GM19468 (cell line): ENCODE measurements around the gene UROS.

Source experiments
- ATAC-seq: cut with Tn5 transposase; IDR thresholded peaks from one replicate; pipeline ENCODE4 v1.9.1; 2021; ENCODE audit warnings: mild to moderate bottlenecking, moderate library complexity, moderate number of reproducible peaks; ENCODE audit not compliant: unreplicated experiment; ENCODE audit errors: extremely low read depth

UROS gene

GRCh38 chr10:125838802-125839575 lies 15.9 kb upstream of the UROS start:
- no peak for ATAC-seq

GRCh38 chr10:125836746-125837145 lies 13.7 kb upstream of the UROS start:
- ATAC-seq, result no peak

GRCh38 chr10:125828311-125828710 lies 5.3 kb upstream of the UROS start:
- ATAC-seq, result no peak

- ATAC-seq, result no peak
Observed at GRCh38 chr10:125827133-125827532, 4.1 kb upstream of the UROS start.

GRCh38 chr10:125824736-125825135 lies 1.7 kb upstream of the UROS start:
- ATAC-seq, result no peak

- no peak for ATAC-seq
Observed at GRCh38 chr10:125823663-125824251, 699 bp upstream of the UROS start.

GRCh38 chr10:125820701-125821100 lies 2.4 kb downstream of the UROS start:
- ATAC-seq, result peak; percentile 40

- ATAC-seq, result no peak
Observed at GRCh38 chr10:125817337-125817946, 5.6 kb downstream of the UROS start.

- ATAC-seq, result no peak
Observed at GRCh38 chr10:125816548-125816947, 6.5 kb downstream of the UROS start.

- ATAC-seq, result no peak
Observed at GRCh38 chr10:125815764-125816163, 7.3 kb downstream of the UROS start.

- no peak for ATAC-seq
Observed at GRCh38 chr10:125812128-125812750, 10.8 kb downstream of the UROS start.

GRCh38 chr10:125811251-125811650 lies 11.8 kb downstream of the UROS start:
- ATAC-seq, result no peak

GRCh38 chr10:125808047-125808446 lies 15.0 kb downstream of the UROS start:
- no peak for ATAC-seq

GRCh38 chr10:125802739-125803138 lies 20.3 kb downstream of the UROS start:
- ATAC-seq, result no peak

- no peak for ATAC-seq
Observed at GRCh38 chr10:125802131-125802530, 20.9 kb downstream of the UROS start.

- ATAC-seq, result no peak
Observed at GRCh38 chr10:125801574-125801973, 21.5 kb downstream of the UROS start.

- no peak for ATAC-seq
Observed at GRCh38 chr10:125799451-125800182, 23.4 kb downstream of the UROS start.

GRCh38 chr10:125797994-125798662 lies 24.9 kb downstream of the UROS start:
- ATAC-seq, result no peak

- no peak for ATAC-seq
Observed at GRCh38 chr10:125797424-125797823, 25.6 kb downstream of the UROS start.

- ATAC-seq, result no peak
Observed at GRCh38 chr10:125795637-125796190, 27.3 kb downstream of the UROS start.
